CD4-positive, alpha-beta T cell (primary cell): ENCODE data around the gene MMP20. TPM values are rescaled to one million over a fixed set of nuclear protein-coding genes. Genes with fewer than 3 reads are reported as not detected.

Source experiments
- ATAC-seq: fragments of 200-7000 bp; cut with Tn5 transposase; one replicate; pipeline ENCODE4 v1.10.0; 2022; ENCODE audit warnings: mild to moderate bottlenecking; ENCODE audit not compliant: poor library complexity
- CTCF ChIA-PET: fragments of 350-600 bp; sonication (Branson Sonifier 250); formaldehyde crosslinking; loops from one replicate; lab custom pipeline; 2021; ENCODE audit warnings: antibody characterized with exemption, inconsistent platforms; lab: Charles Lee
- POLR2A ChIA-PET: fragments of 350-600 bp; sonication (Branson Sonifier 250); formaldehyde crosslinking; loops from one replicate; lab custom pipeline; 2021; ENCODE audit warnings: antibody characterized with exemption, inconsistent platforms; lab: Charles Lee
- DNase-seq, 14 experiments: peaks; one replicate each; pipeline ENCODE4 v3.0.0-alpha.2; 2013 to 2020; ENCODE audit warnings: mixed read lengths in 2 of 14
- H3K27ac ChIP-seq, 2 donors: one replicate each; pipeline versions ENCODE4 v1.5.1 to v1.7.0; 2013; ENCODE audit warnings: low read length in 2 of 2, low read depth in 1 of 2, mild to moderate bottlenecking in 1 of 2
- H3K27me3 ChIP-seq, 2 experiments: 1 replicate in 1 of 2; 2 replicates in 1 of 2; pipeline versions ENCODE4 v1.6.1 to v1.7.0; 2013; ENCODE audit warnings: low read length in 2 of 2, control low read depth in 1 of 2, mild to moderate bottlenecking in 1 of 2, moderate library complexity in 1 of 2; ENCODE audit not compliant: insufficient read depth in 2 of 2, control insufficient read depth in 1 of 2
- H3K36me3 ChIP-seq: one replicate; pipeline ENCODE4 v1.6.1; 2013; ENCODE audit warnings: low read length, control low read depth; ENCODE audit not compliant: insufficient read depth
- H3K4me1 ChIP-seq: one replicate; pipeline ENCODE4 v1.6.1; 2013; ENCODE audit warnings: low read length, control low read depth; ENCODE audit not compliant: insufficient read depth
- H3K4me3 ChIP-seq: one replicate; pipeline ENCODE4 v1.5.1; 2013; ENCODE audit warnings: mild to moderate bottlenecking, low read length, moderate library complexity
- H3K9me3 ChIP-seq, 2 experiments: 1 replicate in 1 of 2; 2 replicates in 1 of 2; pipeline versions ENCODE4 v1.6.1 to v1.7.0; 2013; ENCODE audit warnings: low read length in 2 of 2, mild to moderate bottlenecking in 2 of 2, control low read depth in 1 of 2, moderate library complexity in 1 of 2; ENCODE audit not compliant: control insufficient read depth in 1 of 2, insufficient read depth in 1 of 2
- H3K27ac Mint-ChIP-seq: one replicate; pipeline ENCODE4 v1.8.0; 2020; ENCODE audit warnings: mixed read lengths
- H3K27me3 Mint-ChIP-seq: one replicate; pipeline ENCODE4 v1.8.0; 2021; ENCODE audit warnings: mixed read lengths
- H3K36me3 Mint-ChIP-seq: one replicate; pipeline ENCODE4 v1.8.0; 2021; ENCODE audit warnings: low read depth, mixed read lengths
- H3K4me1 Mint-ChIP-seq: one replicate; pipeline ENCODE4 v1.8.0; 2021; ENCODE audit warnings: low read depth, mixed read lengths
- H3K4me3 Mint-ChIP-seq: one replicate; pipeline ENCODE4 v1.8.0; 2020; ENCODE audit warnings: mild to moderate bottlenecking, mixed read lengths
- H3K9me3 Mint-ChIP-seq: one replicate; pipeline ENCODE4 v1.8.0; 2020; ENCODE audit warnings: mixed read lengths
- CTCF ChIP-seq: fragments of 200-600 bp; IDR thresholded peaks from one replicate; pipeline ENCODE4 v1.8.0; 2022; ENCODE audit warnings: antibody characterized with exemption, mild to moderate bottlenecking
- intact Hi-C, 2 experiments: fragments of 100-400 bp; cut with DNase I in 1 of 2; cut with micrococcal nuclease in 1 of 2; formaldehyde crosslinking; loops; one replicate each; pipeline versions ENCODE4 v1.15.1 to v1.9.0; 2023 to 2025; cut with DNase I, micrococcal nuclease
- total RNA-seq, 174 experiments: library from RNA in 2 of 174; stranded (reverse) in 2 of 174; gene quantifications; one replicate each; pipeline ENCODE4 v1.2.3 and lab custom pipeline; 2021 to 2026

Gene MMP20
- total RNA-seq, 2 experiments from 2014 or later = not detected

GRCh38 chr11:102617466-102618008, 7.6 kb downstream of the MMP20 start:
- no peak for ATAC-seq
- Histone ChIP-seq H3K4me1 (peaks cover 3% of the 10 kb centered on the region), H3K4me3 (no peak overlapping the region), H3K36me3 (no peaks in the 10 kb centered on the region), H3K9me3 (no peaks in the 10 kb centered on the region), H3K27me3 (no peaks in the 10 kb centered on the region), H3K27ac (no peak overlapping the region)
- no peaks in the 10 kb centered on the region for H3K9me3 Mint-ChIP-seq
- no peak for DNase-seq
- H3K4me3 Mint-ChIP-seq = no peak overlapping the region
- H3K27me3 Mint-ChIP-seq = peaks cover 8% of the 10 kb centered on the region
- CTCF ChIA-PET = no interaction called here
- intact Hi-C loops = no loop called here
- POLR2A ChIA-PET = no interaction called here
- no peaks in the 10 kb centered on the region for H3K4me1 Mint-ChIP-seq
- H3K36me3 Mint-ChIP-seq = no peaks in the 10 kb centered on the region
- no peak overlapping the region for H3K27ac Mint-ChIP-seq
- TF ChIP-seq CTCF = no peak

GRCh38 chr11:102615894-102616432, 9.2 kb downstream of the MMP20 start:
- TF ChIP-seq CTCF = no peak
- Mint-ChIP-seq H3K9me3 (no peaks in the 10 kb centered on the region), H3K4me1 (no peaks in the 10 kb centered on the region), H3K27me3 (peaks cover 4% of the 10 kb centered on the region), H3K27ac (no peak overlapping the region), H3K4me3 (no peak overlapping the region), H3K36me3 (no peaks in the 10 kb centered on the region)
- intact Hi-C loops = no loop called here
- ChIA-PET CTCF (no interaction called here), POLR2A (no interaction called here)
- Histone ChIP-seq H3K27me3 (no peaks in the 10 kb centered on the region), H3K4me3 (no peak overlapping the region), H3K4me1 (peaks cover 3% of the 10 kb centered on the region), H3K9me3 (no peaks in the 10 kb centered on the region), H3K27ac (no peak overlapping the region), H3K36me3 (no peaks in the 10 kb centered on the region)
- DNase-seq (no peak), ATAC-seq (no peak)

GRCh38 chr11:102615077-102615893, 9.8 kb downstream of the MMP20 start:
- no peak for DNase-seq

More at GRCh38 chr11:102615077-102615893, 9.8 kb downstream of the MMP20 start:
- Mint-ChIP-seq H3K36me3 (no peaks in the 10 kb centered on the region), H3K9me3 (no peaks in the 10 kb centered on the region), H3K27me3 (peaks cover 4% of the 10 kb centered on the region), H3K27ac (no peak overlapping the region), H3K4me1 (no peaks in the 10 kb centered on the region), H3K4me3 (no peak overlapping the region)
- no peak for ATAC-seq
- H3K27me3 ChIP-seq = no peaks in the 10 kb centered on the region
- TF ChIP-seq CTCF = no peak
- peaks cover 3% of the 10 kb centered on the region for H3K4me1 ChIP-seq
- no peak overlapping the region for H3K27ac ChIP-seq
- ChIA-PET CTCF (no interaction called here), POLR2A (no interaction called here)
- intact Hi-C loops = no loop called here
- no peak overlapping the region for H3K4me3 ChIP-seq
- no peaks in the 10 kb centered on the region for H3K9me3 ChIP-seq
- no peaks in the 10 kb centered on the region for H3K36me3 ChIP-seq
